ENCODE results near the gene JAZF1. TPM values are rescaled to one million over a fixed set of nuclear protein-coding genes. Genes with fewer than 3 reads are reported as not detected.

JAZF1 gene
- total RNA-seq, 2 donors from 2014 or later, result 9.3 to 37.4 TPM

DNA sequence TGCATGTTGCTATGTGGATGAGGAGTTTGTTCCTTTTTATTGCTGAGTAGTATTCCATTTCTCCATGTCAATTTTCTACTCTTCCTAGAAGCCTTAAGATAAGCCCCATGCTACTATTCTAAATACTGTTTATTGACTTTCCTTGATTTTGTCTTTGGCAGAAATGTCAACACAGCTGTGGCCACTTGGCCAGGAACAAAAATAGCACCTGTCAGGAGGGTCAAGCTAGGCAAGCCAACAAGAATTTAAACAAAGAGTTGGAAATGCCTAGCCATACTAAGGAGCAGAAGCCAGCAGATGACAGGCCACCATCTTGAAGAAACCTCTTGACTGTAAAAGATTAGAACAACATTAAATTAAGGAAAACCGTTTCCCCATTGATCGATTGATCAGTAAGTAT is 34.7 kb downstream of the JAZF1 start:
- H3K4me1 ChIP-seq (replicated peaks), result no peaks in the 10 kb centered on the region
- intact Hi-C loops (cut with DNase I), result no loop called here
- 98% methylated on average over 2 of the region's 2 CpGs for WGBS
- no peak overlapping the region for H3K27ac ChIP-seq
- no peaks in the 10 kb centered on the region for H3K27me3 ChIP-seq (replicated peaks; ENCODE audit: insufficient read depth)
- H3K9me3 ChIP-seq, result no peaks in the 10 kb centered on the region
- TF ChIP-seq POLR2A (IDR thresholded peaks at IDR 0.05), result no peak
- no peak for TF ChIP-seq CTCF (IDR thresholded peaks at IDR 0.05)
- TF ChIP-seq POLR2AphosphoS5 (IDR thresholded peaks at IDR 0.05), result no peak
- no peaks in the 10 kb centered on the region for H3K36me3 ChIP-seq
- no peak overlapping the region for H3K4me3 ChIP-seq
- DNase-seq (ENCODE audit: low spot score), result no peak

- intact Hi-C loops (cut with DNase I), result no loop called here
- no peak for DNase-seq (ENCODE audit: low spot score)
- Histone ChIP-seq H3K9me3 (no peaks in the 10 kb centered on the region), H3K27me3 (replicated peaks; ENCODE audit: insufficient read depth) (no peaks in the 10 kb centered on the region), H3K27ac (no peak overlapping the region), H3K36me3 (no peaks in the 10 kb centered on the region), H3K4me3 (no peak overlapping the region), H3K4me1 (replicated peaks) (no peaks in the 10 kb centered on the region)
- WGBS, result 82% methylated on average over 3 of the region's 3 CpGs
- TF ChIP-seq POLR2A (IDR thresholded peaks at IDR 0.05), result no peak
- TF ChIP-seq CTCF (IDR thresholded peaks at IDR 0.05), result no peak
- TF ChIP-seq POLR2AphosphoS5 (IDR thresholded peaks at IDR 0.05), result no peak
Observed at GRCh38 chr7:28145090-28145626, 35.4 kb downstream of the JAZF1 start.

DNA sequence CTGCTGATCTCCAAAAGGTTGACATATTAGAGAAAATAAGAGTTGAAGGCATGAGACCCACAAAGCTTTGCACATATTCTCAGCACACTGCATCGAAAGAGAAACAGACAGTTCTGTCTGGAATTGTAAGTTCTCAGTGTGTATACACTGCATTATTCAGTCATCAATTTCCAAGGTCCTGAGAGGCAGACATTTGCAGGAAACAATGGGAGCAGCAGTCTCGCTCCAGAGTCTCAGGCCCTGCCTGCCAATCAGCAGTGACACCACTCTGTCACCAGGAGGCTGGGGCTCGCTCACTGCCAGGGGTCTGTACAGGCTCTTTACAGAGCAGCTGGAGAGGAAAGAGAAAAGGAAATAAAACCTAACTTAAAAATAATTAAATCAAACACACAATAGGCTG is 36.3 kb downstream of the JAZF1 start:
- no peaks in the 10 kb centered on the region for H3K4me1 ChIP-seq (replicated peaks)
- 96% methylated on average over 3 of the region's 3 CpGs for WGBS
- no peaks in the 10 kb centered on the region for H3K27me3 ChIP-seq (replicated peaks; ENCODE audit: insufficient read depth)
- H3K4me3 ChIP-seq, result no peak overlapping the region
- no peaks in the 10 kb centered on the region for H3K36me3 ChIP-seq
- intact Hi-C loops (cut with DNase I), result no loop called here
- TF ChIP-seq POLR2AphosphoS5 (IDR thresholded peaks at IDR 0.05) (no peak), CTCF (IDR thresholded peaks at IDR 0.05) (no peak), POLR2A (IDR thresholded peaks at IDR 0.05) (no peak)
- DNase-seq (ENCODE audit: low spot score), result no peak
- no peaks in the 10 kb centered on the region for H3K9me3 ChIP-seq
- no peak overlapping the region for H3K27ac ChIP-seq

DNA sequence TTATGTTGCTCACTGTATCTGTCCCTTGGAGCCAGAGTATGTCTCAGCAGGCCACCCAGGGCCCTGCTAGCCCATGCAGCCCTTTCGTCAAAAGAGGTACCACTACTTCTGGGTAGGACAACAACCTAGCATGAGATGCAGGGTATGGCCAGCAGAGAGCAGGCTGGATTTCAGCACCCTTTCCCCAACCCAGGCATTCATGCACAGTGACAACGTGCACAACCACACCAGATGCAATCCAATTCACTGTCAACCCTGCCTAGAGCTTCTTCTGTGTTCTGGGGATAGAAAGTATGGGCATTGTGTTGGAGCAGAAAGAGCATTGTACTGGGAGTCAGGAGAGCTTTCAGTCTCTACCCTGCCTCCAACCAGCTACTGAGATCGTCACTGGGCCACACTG is 37.9 kb downstream of the JAZF1 start:
- no peaks in the 10 kb centered on the region for H3K4me1 ChIP-seq (replicated peaks)
- no peaks in the 10 kb centered on the region for H3K36me3 ChIP-seq
- 98% methylated on average over 3 of the region's 3 CpGs for WGBS
- intact Hi-C loops (cut with DNase I), result no loop called here
- TF ChIP-seq POLR2A (IDR thresholded peaks at IDR 0.05) (no peak), POLR2AphosphoS5 (IDR thresholded peaks at IDR 0.05) (no peak), CTCF (IDR thresholded peaks at IDR 0.05) (no peak)
- H3K27ac ChIP-seq, result no peak overlapping the region
- H3K9me3 ChIP-seq, result no peaks in the 10 kb centered on the region
- no peak for DNase-seq (ENCODE audit: low spot score)
- H3K4me3 ChIP-seq, result no peak overlapping the region
- no peaks in the 10 kb centered on the region for H3K27me3 ChIP-seq (replicated peaks; ENCODE audit: insufficient read depth)

DNA sequence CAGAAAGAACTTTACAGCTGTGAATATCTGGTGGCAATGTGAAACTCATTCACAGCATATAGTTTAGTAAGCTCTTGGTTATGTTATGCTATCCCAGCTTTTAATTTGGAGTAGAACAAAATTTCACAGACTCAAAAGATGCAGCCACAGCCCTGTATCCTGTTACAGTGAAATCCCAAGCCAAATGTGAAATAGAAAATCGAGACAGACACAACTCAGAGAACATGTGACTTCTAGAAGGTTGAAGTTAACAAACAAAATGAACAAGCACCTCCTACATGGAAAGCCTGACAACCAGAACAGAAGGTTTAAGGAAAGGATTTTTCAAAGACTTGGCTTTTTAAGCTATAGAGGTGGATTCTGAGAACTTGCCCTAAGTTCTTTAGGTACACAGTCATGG is 39.6 kb downstream of the JAZF1 start:
- DNase-seq (ENCODE audit: low spot score), result no peak
- H3K27me3 ChIP-seq (replicated peaks; ENCODE audit: insufficient read depth), result no peaks in the 10 kb centered on the region
- intact Hi-C loops (cut with DNase I), result no loop called here
- no peaks in the 10 kb centered on the region for H3K4me1 ChIP-seq (replicated peaks)
- H3K36me3 ChIP-seq, result no peaks in the 10 kb centered on the region
- 11% methylated on average over 1 of the region's 1 CpG for WGBS
- no peak for TF ChIP-seq POLR2A (IDR thresholded peaks at IDR 0.05)
- H3K27ac ChIP-seq, result no peak overlapping the region
- no peaks in the 10 kb centered on the region for H3K9me3 ChIP-seq
- no peak overlapping the region for H3K4me3 ChIP-seq

Data from prostate gland (tissue), 2 donors.